ENCODE data around the gene SERPINA12.

SERPINA12 gene

GRCh38 chr14:94462763-94463572, 46.3 kb downstream of the SERPINA12 start:
- H3K36me3 Mint-ChIP-seq (ENCODE audit: low read depth), result no peaks in the 10 kb centered on the region
- H3K9me3 Mint-ChIP-seq, result peaks cover 36% of the 10 kb centered on the region
- no peak for DNase-seq
- H3K4me1 Mint-ChIP-seq, result peaks cover 11% of the 10 kb centered on the region
- H3K4me3 Mint-ChIP-seq, result no peak overlapping the region
- TF ChIP-seq CTCF (IDR thresholded peaks at IDR 0.05), result no peak
- H3K27ac Mint-ChIP-seq, result no peak overlapping the region
- H3K27me3 Mint-ChIP-seq (ENCODE audit: low read depth, poor library complexity), result peaks cover 25% of the 10 kb centered on the region

- Mint-ChIP-seq H3K27me3 (ENCODE audit: low read depth, poor library complexity) (peaks cover 23% of the 10 kb centered on the region), H3K9me3 (peaks cover 44% of the 10 kb centered on the region), H3K27ac (no peak overlapping the region), H3K36me3 (ENCODE audit: low read depth) (no peaks in the 10 kb centered on the region), H3K4me1 (peaks cover 11% of the 10 kb centered on the region), H3K4me3 (no peak overlapping the region)
- DNase-seq, result no peak
- no peak for TF ChIP-seq CTCF (IDR thresholded peaks at IDR 0.05)
Measured at GRCh38 chr14:94462219-94462551, 47.1 kb downstream of the SERPINA12 start.

- H3K4me1 Mint-ChIP-seq, result peaks cover 11% of the 10 kb centered on the region
- peak overlapping the region; percentile 22 for H3K27ac Mint-ChIP-seq
- H3K36me3 Mint-ChIP-seq (ENCODE audit: low read depth), result no peaks in the 10 kb centered on the region
- H3K27me3 Mint-ChIP-seq (ENCODE audit: low read depth, poor library complexity), result peaks cover 19% of the 10 kb centered on the region
- no peak overlapping the region for H3K4me3 Mint-ChIP-seq
- DNase-seq, result no peak
- no peak for TF ChIP-seq CTCF (IDR thresholded peaks at IDR 0.05)
- H3K9me3 Mint-ChIP-seq, result peaks cover 49% of the 10 kb centered on the region
Measured at GRCh38 chr14:94461526-94462218, 47.6 kb downstream of the SERPINA12 start.

- no peak for DNase-seq
- Mint-ChIP-seq H3K27me3 (ENCODE audit: low read depth, poor library complexity) (peaks cover 13% of the 10 kb centered on the region), H3K4me3 (no peak overlapping the region), H3K36me3 (ENCODE audit: low read depth) (no peaks in the 10 kb centered on the region), H3K9me3 (peaks cover 50% of the 10 kb centered on the region), H3K4me1 (peaks cover 14% of the 10 kb centered on the region), H3K27ac (no peak overlapping the region)
- TF ChIP-seq CTCF (IDR thresholded peaks at IDR 0.05), result no peak
Measured at GRCh38 chr14:94460631-94461416, 48.4 kb downstream of the SERPINA12 start.

- Mint-ChIP-seq H3K27ac (no peak overlapping the region), H3K36me3 (ENCODE audit: low read depth) (no peaks in the 10 kb centered on the region), H3K4me3 (no peak overlapping the region), H3K9me3 (peaks cover 61% of the 10 kb centered on the region), H3K4me1 (peaks cover 17% of the 10 kb centered on the region), H3K27me3 (ENCODE audit: low read depth, poor library complexity) (peaks cover 11% of the 10 kb centered on the region)
- no peak for DNase-seq
- no peak for TF ChIP-seq CTCF (IDR thresholded peaks at IDR 0.05)
Measured at GRCh38 chr14:94458558-94459205, 50.6 kb downstream of the SERPINA12 start.
